ENCODE measurements around the gene SALL1. TPM values are rescaled to one million over a fixed set of nuclear protein-coding genes. Genes with fewer than 3 reads are reported as not detected.

The SALL1 gene
- total RNA-seq, 1 experiment from 2014 or later, result not detected

- Histone ChIP-seq H3K9ac (ENCODE audit: low read length) (no peak overlapping the region), H2AFZ (ENCODE audit: low read depth, low read length, poor library complexity, severe bottlenecking) (no peak overlapping the region), H4K20me1 (ENCODE audit: insufficient read depth) (no peaks in the 10 kb centered on the region), H3K4me3 (replicated peaks in 1 of 2; ENCODE audit: low read depth in 1 of 2, low read length in 2 of 2) (no peak overlapping the region), H3K79me2 (ENCODE audit: insufficient read depth, low read length) (no peaks in the 10 kb centered on the region), H3K9me2 (ENCODE audit: insufficient read depth) (no peaks in the 10 kb centered on the region), H3K36me3 (ENCODE audit: control insufficient read depth in 1 of 2, insufficient read depth in 2 of 2, low read length in 2 of 2) (no peaks in the 10 kb centered on the region), H3K4me2 (ENCODE audit: low read length) (no peak overlapping the region), H3K9me3 (ENCODE audit: control insufficient read depth in 1 of 2, insufficient read depth in 1 of 2, low read depth in 1 of 2, low read length in 2 of 2) (no peaks in the 10 kb centered on the region), H3K4me1 (ENCODE audit: control insufficient read depth in 1 of 2, insufficient read depth in 2 of 2, low read length in 2 of 2) (no peaks in the 10 kb centered on the region), H3K27me3 (ENCODE audit: insufficient read depth, low read length) (no peaks in the 10 kb centered on the region), H3K27ac (ENCODE audit: low read depth, low read length) (no peak overlapping the region)
- TF ChIP-seq YY1 (IDR thresholded peaks at IDR 0.05; ENCODE audit: extremely low read depth, insufficient replicate concordance, low read depth, low read length), result no peak
- no peak for TF ChIP-seq EZH2 (IDR thresholded peaks at IDR 0.05)
- TF ChIP-seq POLR2AphosphoS5 (IDR thresholded peaks at IDR 0.05; ENCODE audit: low read depth, low read length), result no peak
- TF ChIP-seq CBX3 (IDR thresholded peaks at IDR 0.05; ENCODE audit: low read depth), result no peak
- no peak for TF ChIP-seq POLR2A (IDR thresholded peaks at IDR 0.05; ENCODE audit: borderline replicate concordance, extremely low read depth, insufficient read depth, insufficient read length)
- no peak for TF ChIP-seq EZH2phosphoT487 (IDR thresholded peaks at IDR 0.05; ENCODE audit: borderline replicate concordance)
- TF ChIP-seq, protein P1, sequence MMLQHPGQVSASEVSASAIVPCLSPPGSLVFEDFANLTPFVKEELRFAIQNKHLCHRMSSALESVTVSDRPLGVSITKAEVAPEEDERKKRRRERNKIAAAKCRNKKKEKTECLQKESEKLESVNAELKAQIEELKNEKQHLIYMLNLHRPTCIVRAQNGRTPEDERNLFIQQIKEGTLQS (IDR thresholded peaks at IDR 0.05), result no peak
- TF ChIP-seq, protein P2, sequence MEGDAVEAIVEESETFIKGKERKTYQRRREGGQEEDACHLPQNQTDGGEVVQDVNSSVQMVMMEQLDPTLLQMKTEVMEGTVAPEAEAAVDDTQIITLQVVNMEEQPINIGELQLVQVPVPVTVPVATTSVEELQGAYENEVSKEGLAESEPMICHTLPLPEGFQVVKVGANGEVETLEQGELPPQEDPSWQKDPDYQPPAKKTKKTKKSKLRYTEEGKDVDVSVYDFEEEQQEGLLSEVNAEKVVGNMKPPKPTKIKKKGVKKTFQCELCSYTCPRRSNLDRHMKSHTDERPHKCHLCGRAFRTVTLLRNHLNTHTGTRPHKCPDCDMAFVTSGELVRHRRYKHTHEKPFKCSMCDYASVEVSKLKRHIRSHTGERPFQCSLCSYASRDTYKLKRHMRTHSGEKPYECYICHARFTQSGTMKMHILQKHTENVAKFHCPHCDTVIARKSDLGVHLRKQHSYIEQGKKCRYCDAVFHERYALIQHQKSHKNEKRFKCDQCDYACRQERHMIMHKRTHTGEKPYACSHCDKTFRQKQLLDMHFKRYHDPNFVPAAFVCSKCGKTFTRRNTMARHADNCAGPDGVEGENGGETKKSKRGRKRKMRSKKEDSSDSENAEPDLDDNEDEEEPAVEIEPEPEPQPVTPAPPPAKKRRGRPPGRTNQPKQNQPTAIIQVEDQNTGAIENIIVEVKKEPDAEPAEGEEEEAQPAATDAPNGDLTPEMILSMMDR (IDR thresholded peaks at IDR 0.05 in 2 of 3, conservative IDR thresholded peaks at IDR 0.05 in 1 of 3; ENCODE audit: borderline replicate concordance in 1 of 3, insufficient read depth in 1 of 3, low read depth in 2 of 3, low read length in 2 of 3), result no peak
- TF ChIP-seq SRF (IDR thresholded peaks at IDR 0.05; ENCODE audit: low read depth), result no peak
- no peak for TF ChIP-seq ZBTB33 (IDR thresholded peaks at IDR 0.05; ENCODE audit: extremely low read depth, insufficient replicate concordance, low read length)
- TF ChIP-seq SIN3A (IDR thresholded peaks at IDR 0.05; ENCODE audit: low read depth), result no peak
- TF ChIP-seq RAD21 (IDR thresholded peaks at IDR 0.05; ENCODE audit: low read depth), result no peak
- no peak for ATAC-seq
- ChIA-PET CTCF (no interaction called here), POLR2A (no interaction called here), RAD21 (ENCODE audit: low non-redundant PET in 1 of 2, low total read pairs in 2 of 2, uncharacterized antibody in 2 of 2, unreplicated experiment in 2 of 2) (no interaction called here)
- intact Hi-C loops (cut with micrococcal nuclease), result no loop called here
- no peak for DNase-seq (ENCODE audit: low read depth, low spot score)
- BruUV-seq (replicated peaks), result no TSS peak
Measured at GRCh38 chr16:51164574-51164973, 13.5 kb upstream of the SALL1 start.
